Mucosa of descending colon (tissue), 3 donors: ENCODE results near the gene KCNK16. TPM values are rescaled to one million over a fixed set of nuclear protein-coding genes. Genes with fewer than 3 reads are reported as not detected.
A peak's percentile ranks its signal among the peaks of the same experiment; 100 is the strongest.

Source experiments
- ATAC-seq: fragments of 200-7000 bp; cut with Tn5 transposase; one replicate; pipeline ENCODE4 v1.9.1; 2020; ENCODE audit warnings: mild to moderate bottlenecking, moderate library complexity
- DNase-seq, 3 donors: peaks; one replicate each; pipeline ENCODE4 v3.0.0-alpha.2; 2020
- H3K36me3 ChIP-seq: fragments of 200-600 bp; one replicate; pipeline ENCODE4 v1.8.0; 2021; ENCODE audit warnings: low read depth, mild to moderate bottlenecking
- H3K4me1 ChIP-seq: fragments of 200-600 bp; one replicate; pipeline ENCODE4 v1.8.0; 2021; ENCODE audit warnings: low read depth, mild to moderate bottlenecking
- H3K4me3 ChIP-seq: fragments of 200-600 bp; one replicate; pipeline ENCODE4 v1.8.0; 2021; ENCODE audit warnings: mild to moderate bottlenecking
- H3K9me3 ChIP-seq: fragments of 200-600 bp; one replicate; pipeline ENCODE4 v1.8.0; 2021; ENCODE audit warnings: mild to moderate bottlenecking
- intact Hi-C, 2 donors: fragments of 100-400 bp; cut with DNase I in 1 of 2; cut with micrococcal nuclease in 1 of 2; formaldehyde crosslinking; loops; one replicate each; pipeline versions ENCODE4 v1.11.0 to v1.11.1; 2022; cut with DNase I, micrococcal nuclease
- total RNA-seq, 3 donors: library from RNA; stranded (reverse); fragmentation: NEBNext Ultra II Directional in 2 of 3; extraction: Animal tissue kit (Norgen Biotek cat#: 25700) in 2 of 3; gene quantifications; one replicate each; pipeline versions ENCODE4 v1.2.1 to v1.2.4, GENCODE V29; 2021 to 2023
- TF ChIP-seq, protein P1 (sequence below): fragments of 200-600 bp; IDR thresholded peaks from one replicate; pipeline ENCODE4 v1.8.0; 2022; ENCODE audit warnings: antibody characterized with exemption, mild to moderate bottlenecking
- donor health status: DM: no; HTN: no; CAD: no; lungs with moderate emphysema.
- donor health status: DM: no; HTN: no; CAD: no.
- donor health status: DM: no; HTN: yes; CAD: no.

Gene KCNK16
- total RNA-seq, 3 donors from 2014 or later: not detected

DNA sequence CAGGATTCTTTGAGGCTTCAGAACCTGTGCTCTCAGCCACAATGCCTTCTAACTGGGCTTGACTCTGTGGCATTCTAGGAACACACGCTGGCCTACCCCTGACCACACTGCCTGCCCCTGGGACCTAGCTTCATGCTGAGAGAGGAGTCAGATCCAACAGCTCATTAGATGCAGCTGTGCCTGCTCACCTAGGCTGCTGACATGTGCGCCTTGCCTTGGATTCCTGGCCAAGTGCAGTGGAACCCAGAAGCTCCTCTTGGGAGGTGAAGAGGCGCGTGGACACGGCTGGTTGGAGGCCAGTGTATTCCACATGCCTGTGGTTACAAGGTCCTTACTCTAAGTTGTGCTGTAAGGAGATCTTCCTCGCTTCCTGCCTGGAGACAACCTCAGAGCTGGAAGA, 24.7 kb upstream of the KCNK16 start:
- TF ChIP-seq, protein P1, sequence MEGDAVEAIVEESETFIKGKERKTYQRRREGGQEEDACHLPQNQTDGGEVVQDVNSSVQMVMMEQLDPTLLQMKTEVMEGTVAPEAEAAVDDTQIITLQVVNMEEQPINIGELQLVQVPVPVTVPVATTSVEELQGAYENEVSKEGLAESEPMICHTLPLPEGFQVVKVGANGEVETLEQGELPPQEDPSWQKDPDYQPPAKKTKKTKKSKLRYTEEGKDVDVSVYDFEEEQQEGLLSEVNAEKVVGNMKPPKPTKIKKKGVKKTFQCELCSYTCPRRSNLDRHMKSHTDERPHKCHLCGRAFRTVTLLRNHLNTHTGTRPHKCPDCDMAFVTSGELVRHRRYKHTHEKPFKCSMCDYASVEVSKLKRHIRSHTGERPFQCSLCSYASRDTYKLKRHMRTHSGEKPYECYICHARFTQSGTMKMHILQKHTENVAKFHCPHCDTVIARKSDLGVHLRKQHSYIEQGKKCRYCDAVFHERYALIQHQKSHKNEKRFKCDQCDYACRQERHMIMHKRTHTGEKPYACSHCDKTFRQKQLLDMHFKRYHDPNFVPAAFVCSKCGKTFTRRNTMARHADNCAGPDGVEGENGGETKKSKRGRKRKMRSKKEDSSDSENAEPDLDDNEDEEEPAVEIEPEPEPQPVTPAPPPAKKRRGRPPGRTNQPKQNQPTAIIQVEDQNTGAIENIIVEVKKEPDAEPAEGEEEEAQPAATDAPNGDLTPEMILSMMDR: no peak
- no peak for ATAC-seq
- Histone ChIP-seq H3K4me1 (no peaks in the 10 kb centered on the region), H3K4me3 (no peak overlapping the region), H3K36me3 (no peaks in the 10 kb centered on the region), H3K9me3 (no peaks in the 10 kb centered on the region)
- DNase-seq: no peak
- intact Hi-C loops: no loop called here

DNA sequence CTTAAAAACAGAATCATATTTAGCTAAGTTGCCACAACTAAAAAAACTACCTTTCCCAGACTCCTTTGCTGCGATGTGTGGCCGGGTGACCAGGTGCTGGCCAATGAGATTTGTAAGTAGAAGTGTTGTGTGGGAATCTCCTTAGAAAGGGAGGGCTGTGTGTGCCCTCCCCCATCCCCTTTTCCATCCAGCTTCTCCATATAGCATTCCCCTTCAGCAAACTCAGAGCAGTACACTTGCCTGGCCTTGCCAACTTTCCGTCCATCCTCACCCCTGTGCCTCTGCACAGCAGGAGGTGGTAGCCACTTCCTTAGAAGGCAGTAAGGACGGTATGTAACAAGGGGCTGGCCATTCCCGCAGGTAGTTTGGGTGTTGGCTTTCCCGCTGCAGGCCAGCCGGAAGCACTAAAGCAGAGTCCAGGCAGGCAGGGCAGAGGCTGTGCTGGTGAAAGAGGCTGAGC, 22.3 kb upstream of the KCNK16 start:
- Histone ChIP-seq H3K36me3 (no peaks in the 10 kb centered on the region), H3K4me1 (no peaks in the 10 kb centered on the region), H3K4me3 (no peak overlapping the region), H3K9me3 (no peaks in the 10 kb centered on the region)
- intact Hi-C loops: no loop called here
- no peak for DNase-seq
- TF ChIP-seq, protein P1: no peak
- peak; percentile 85 for ATAC-seq

DNA sequence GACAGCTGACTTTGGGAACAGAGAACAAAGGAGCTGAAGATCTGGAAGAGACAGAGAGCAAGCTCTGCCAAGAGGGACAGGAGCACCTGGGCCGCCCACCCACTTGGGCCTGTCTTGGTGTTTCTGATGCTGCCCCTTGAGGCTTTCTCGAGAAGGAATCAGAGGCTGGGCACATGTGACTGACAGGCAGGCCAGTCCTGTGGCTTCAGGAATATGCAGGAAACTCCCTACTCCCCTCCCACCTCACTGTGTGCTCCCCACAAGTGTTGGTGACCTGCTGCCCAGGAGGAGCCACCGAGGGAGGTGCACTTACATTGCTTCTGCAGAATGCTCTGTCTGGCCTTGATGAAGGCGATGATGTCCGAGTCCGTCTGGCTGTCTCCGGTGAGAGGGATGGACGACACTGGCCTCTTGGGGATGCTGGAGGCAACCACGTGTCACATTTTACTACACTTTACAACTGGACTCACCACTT, 20.9 kb upstream of the KCNK16 start:
- no peaks in the 10 kb centered on the region for H3K9me3 ChIP-seq
- H3K4me3 ChIP-seq: no peak overlapping the region
- no peak for ATAC-seq
- TF ChIP-seq, protein P1: no peak
- no peaks in the 10 kb centered on the region for H3K4me1 ChIP-seq
- no peaks in the 10 kb centered on the region for H3K36me3 ChIP-seq
- intact Hi-C loops: no loop called here
- no peak for DNase-seq

DNA sequence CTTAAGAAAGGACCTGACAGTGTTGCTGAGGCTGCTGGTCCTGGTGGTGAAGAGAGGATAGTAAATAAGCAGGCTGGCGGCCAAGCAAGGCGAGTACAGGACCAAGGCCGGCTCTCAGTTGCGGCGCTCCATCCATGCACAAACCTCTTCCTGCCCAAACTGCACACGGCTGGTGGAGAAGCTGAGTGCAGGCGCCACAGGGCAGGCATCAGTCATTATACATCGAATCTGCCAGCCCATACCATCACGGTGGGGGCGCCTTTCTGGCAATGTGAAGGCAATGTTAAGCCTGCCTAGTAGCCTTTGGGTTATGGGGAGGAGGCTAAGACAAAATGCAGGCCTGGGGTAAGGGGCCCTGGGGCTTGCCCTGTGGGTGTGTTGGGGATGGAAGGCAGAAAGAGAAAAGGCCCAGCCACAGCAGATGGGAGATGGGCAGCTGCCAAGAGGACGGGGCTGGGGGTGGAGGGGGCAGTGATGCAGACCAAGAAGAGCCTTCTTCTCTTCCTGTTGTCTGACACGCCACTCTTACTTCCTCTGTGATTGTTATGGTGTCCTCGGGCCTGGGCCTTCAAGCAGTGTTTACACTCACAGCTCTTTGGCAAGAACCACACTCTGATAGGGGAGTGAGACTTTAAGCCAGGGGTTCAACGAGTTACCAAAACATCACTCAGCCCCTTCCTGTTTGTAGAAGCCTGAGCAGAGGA, 20.3 kb upstream of the KCNK16 start:
- DNase-seq (peak in 1 of 3 donors; percentile 23), ATAC-seq (peak; percentile 14)
- intact Hi-C loops: no loop called here
- TF ChIP-seq, protein P1: no peak
- H3K4me3 ChIP-seq: no peak overlapping the region
- no peaks in the 10 kb centered on the region for H3K4me1 ChIP-seq
- no peaks in the 10 kb centered on the region for H3K36me3 ChIP-seq
- H3K9me3 ChIP-seq: no peaks in the 10 kb centered on the region

DNA sequence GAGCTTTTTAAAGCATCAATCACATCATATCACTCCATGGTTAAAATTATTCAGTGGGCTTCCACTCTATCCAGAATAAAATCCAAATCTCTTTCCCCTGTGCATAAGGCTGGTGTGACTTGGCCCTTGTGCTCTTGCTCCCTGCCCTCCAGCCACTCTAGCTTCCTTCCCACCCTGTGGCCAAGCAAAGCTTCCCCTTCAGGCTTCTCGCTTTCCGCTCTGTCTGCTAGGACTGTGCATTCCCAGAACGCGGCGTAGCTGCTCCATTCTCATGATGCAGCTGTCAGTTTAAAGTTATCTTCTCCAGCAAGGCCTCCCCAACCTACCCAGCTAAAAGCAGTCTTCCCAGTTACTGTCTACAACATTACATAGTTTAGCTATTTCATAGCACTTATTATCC, 19.4 kb upstream of the KCNK16 start:
- Histone ChIP-seq H3K36me3 (no peaks in the 10 kb centered on the region), H3K4me3 (no peak overlapping the region), H3K4me1 (no peaks in the 10 kb centered on the region), H3K9me3 (no peaks in the 10 kb centered on the region)
- no peak for DNase-seq
- intact Hi-C loops: no loop called here
- TF ChIP-seq, protein P1: no peak
- no peak for ATAC-seq
